ENCODE results near the gene PACS2. TPM values are rescaled to one million over a fixed set of nuclear protein-coding genes. Genes with fewer than 3 reads are reported as not detected.
"Not testable (repeated sequence)": the region's sequence is repeated elsewhere in the genome, so short reads cannot be mapped to it uniquely, and the experiment has no call there.

The PACS2 gene
- total RNA-seq, 1 donor from 2014 or later, result 22.5 TPM

DNA sequence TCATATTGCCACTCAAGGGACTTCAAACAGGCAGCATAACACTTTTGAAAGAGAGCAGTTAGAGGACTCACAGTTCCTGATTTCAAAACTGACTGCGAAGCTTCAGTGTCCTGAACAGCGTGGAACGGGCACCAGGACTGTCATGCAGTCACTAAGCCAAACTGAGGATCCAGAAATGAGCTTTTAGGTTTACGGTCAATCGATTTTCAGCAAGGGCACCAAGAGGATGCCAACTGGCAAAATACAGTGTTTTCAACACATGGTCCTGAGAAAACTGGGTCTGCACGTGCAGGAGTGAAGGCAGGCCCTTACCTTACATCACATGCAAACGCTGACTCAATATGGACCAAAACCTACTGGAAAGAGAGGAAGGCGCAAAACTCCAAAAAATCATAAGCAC is 29.4 kb upstream of the PACS2 start:
- H3K79me2 ChIP-seq (ENCODE audit: low read depth), result peaks cover 22% of the 10 kb centered on the region
- Mint-ChIP-seq H3K27ac (no peak overlapping the region), H3K4me3 (no peak overlapping the region), H3K4me1 (peaks cover 17% of the 10 kb centered on the region), H3K36me3 (no peaks in the 10 kb centered on the region), H3K27me3 (ENCODE audit: insufficient read depth, low read depth) (no peaks in the 10 kb centered on the region), H3K9me3 (no peaks in the 10 kb centered on the region)
- H3K4me1 ChIP-seq, result peaks cover 6% of the 10 kb centered on the region
- H4K20me1 ChIP-seq (ENCODE audit: low read depth), result peaks cover 42% of the 10 kb centered on the region
- H3K27me3 ChIP-seq, result no peaks in the 10 kb centered on the region
- H3K9ac ChIP-seq, result no peak overlapping the region
- no peaks in the 10 kb centered on the region for H3K9me3 ChIP-seq (ENCODE audit: low read depth)
- H3K4me2 ChIP-seq, result no peak overlapping the region
- no peak overlapping the region for H2AFZ ChIP-seq (replicated peaks)
- H3F3A ChIP-seq (ENCODE audit: low read depth), result no peaks in the 10 kb centered on the region
- no peak overlapping the region for H3K27ac ChIP-seq
- H3K4me3 ChIP-seq, result no peak overlapping the region
- no peak for TF ChIP-seq EZH2 (IDR thresholded peaks at IDR 0.05)
- no peak for TF ChIP-seq CTCF (IDR thresholded peaks at IDR 0.05)
- no peak for TF ChIP-seq EZH2phosphoT487 (IDR thresholded peaks at IDR 0.05)
- no peak for DNase-seq (ENCODE audit: low spot score)
- no peaks in the 10 kb centered on the region for H3K36me3 ChIP-seq

- H3K9me3 ChIP-seq (ENCODE audit: low read depth), result no peaks in the 10 kb centered on the region
- H3K79me2 ChIP-seq (ENCODE audit: low read depth), result peaks cover 35% of the 10 kb centered on the region
- Mint-ChIP-seq H3K4me3 (no peak overlapping the region), H3K9me3 (no peaks in the 10 kb centered on the region), H3K27ac (no peak overlapping the region), H3K27me3 (ENCODE audit: insufficient read depth, low read depth) (peaks cover 3% of the 10 kb centered on the region), H3K36me3 (no peaks in the 10 kb centered on the region), H3K4me1 (peaks cover 18% of the 10 kb centered on the region)
- peaks cover 6% of the 10 kb centered on the region for H3K4me1 ChIP-seq
- no peaks in the 10 kb centered on the region for H3K27me3 ChIP-seq
- H3K36me3 ChIP-seq, result no peaks in the 10 kb centered on the region
- no peak overlapping the region for H3K4me2 ChIP-seq
- TF ChIP-seq EZH2phosphoT487 (IDR thresholded peaks at IDR 0.05), result no peak
- TF ChIP-seq EZH2 (IDR thresholded peaks at IDR 0.05), result no peak
- no peak for TF ChIP-seq CTCF (IDR thresholded peaks at IDR 0.05)
- H3F3A ChIP-seq (ENCODE audit: low read depth), result no peaks in the 10 kb centered on the region
- H3K27ac ChIP-seq, result no peak overlapping the region
- no peak overlapping the region for H3K9ac ChIP-seq
- peaks cover 53% of the 10 kb centered on the region for H4K20me1 ChIP-seq (ENCODE audit: low read depth)
- H3K4me3 ChIP-seq, result no peak overlapping the region
- DNase-seq (ENCODE audit: low spot score), result no peak
- no peak overlapping the region for H2AFZ ChIP-seq (replicated peaks)
Measured at GRCh38 chr14:105286759-105287144, 27.8 kb upstream of the PACS2 start.

- no peak overlapping the region for H2AFZ ChIP-seq (replicated peaks)
- TF ChIP-seq EZH2 (IDR thresholded peaks at IDR 0.05), result no peak
- no peak for TF ChIP-seq EZH2phosphoT487 (IDR thresholded peaks at IDR 0.05)
- no peak for TF ChIP-seq CTCF (IDR thresholded peaks at IDR 0.05)
- DNase-seq (ENCODE audit: low spot score), result peak; percentile 31
Measured at GRCh38 chr14:105287249-105288102, 27.1 kb upstream of the PACS2 start.

DNA sequence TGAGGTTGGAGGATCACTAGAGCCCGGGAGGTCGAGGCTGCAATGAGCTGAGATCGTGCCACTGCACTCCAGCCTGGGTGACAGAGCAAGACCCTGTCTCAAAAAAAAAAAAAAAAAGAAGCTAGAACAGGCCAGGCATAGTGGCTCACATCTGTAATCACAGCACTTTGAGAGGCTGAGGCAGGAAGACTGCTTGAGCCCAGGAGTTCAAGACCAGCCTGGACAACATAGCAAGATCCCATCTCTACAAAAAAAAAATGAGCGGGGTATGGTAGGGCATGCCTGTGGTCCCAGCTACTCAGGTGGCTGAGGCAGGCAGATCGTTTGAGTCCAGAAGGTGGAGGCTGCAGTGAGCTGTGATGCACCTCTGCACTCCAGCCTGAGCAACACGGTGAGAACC is 25.6 kb upstream of the PACS2 start:
- H3K27ac ChIP-seq; DNase-seq (ENCODE audit: low spot score); H3K36me3 ChIP-seq; H3K4me1 Mint-ChIP-seq; H3K4me2 ChIP-seq; H3K9me3 ChIP-seq (ENCODE audit: low read depth); H3F3A ChIP-seq (ENCODE audit: low read depth); H3K27me3 Mint-ChIP-seq (ENCODE audit: insufficient read depth, low read depth); H3K4me1 ChIP-seq; H3K9me3 Mint-ChIP-seq; H3K4me3 ChIP-seq; H3K9ac ChIP-seq; H3K36me3 Mint-ChIP-seq; H3K27me3 ChIP-seq; H2AFZ ChIP-seq (replicated peaks); H3K4me3 Mint-ChIP-seq; H3K27ac Mint-ChIP-seq: not testable (repeated sequence)
- peaks cover 57% of the 10 kb centered on the region for H4K20me1 ChIP-seq (ENCODE audit: low read depth)
- peaks cover 48% of the 10 kb centered on the region for H3K79me2 ChIP-seq (ENCODE audit: low read depth)

More at GRCh38 chr14:105287249-105288102, 27.1 kb upstream of the PACS2 start:
- H3K9me3 ChIP-seq (ENCODE audit: low read depth), result no peaks in the 10 kb centered on the region
- no peak overlapping the region for H3K4me2 ChIP-seq
- peaks cover 54% of the 10 kb centered on the region for H4K20me1 ChIP-seq (ENCODE audit: low read depth)
- peaks cover 6% of the 10 kb centered on the region for H3K4me1 ChIP-seq
- H3K79me2 ChIP-seq (ENCODE audit: low read depth), result peaks cover 42% of the 10 kb centered on the region
- H3K9me3 Mint-ChIP-seq, result no peaks in the 10 kb centered on the region
- no peaks in the 10 kb centered on the region for H3K27me3 ChIP-seq
- no peak overlapping the region for H3K27ac ChIP-seq
- no peaks in the 10 kb centered on the region for H3K36me3 ChIP-seq
- no peak overlapping the region for H3K27ac Mint-ChIP-seq
- H3K36me3 Mint-ChIP-seq, result no peaks in the 10 kb centered on the region
- no peaks in the 10 kb centered on the region for H3F3A ChIP-seq (ENCODE audit: low read depth)
- H3K4me1 Mint-ChIP-seq, result peaks cover 12% of the 10 kb centered on the region
- H3K9ac ChIP-seq, result peak overlapping the region; percentile 6
- peaks cover 3% of the 10 kb centered on the region for H3K27me3 Mint-ChIP-seq (ENCODE audit: insufficient read depth, low read depth)
- no peak overlapping the region for H3K4me3 ChIP-seq
- no peak overlapping the region for H3K4me3 Mint-ChIP-seq
